ENCODE results near the gene RUNDC3A.
A peak's percentile ranks its signal among the peaks of the same experiment; 100 is the strongest.
"Not testable (repeated sequence)": the region's sequence is repeated elsewhere in the genome, so short reads cannot be mapped to it uniquely, and the experiment has no call there.

Gene RUNDC3A

DNA sequence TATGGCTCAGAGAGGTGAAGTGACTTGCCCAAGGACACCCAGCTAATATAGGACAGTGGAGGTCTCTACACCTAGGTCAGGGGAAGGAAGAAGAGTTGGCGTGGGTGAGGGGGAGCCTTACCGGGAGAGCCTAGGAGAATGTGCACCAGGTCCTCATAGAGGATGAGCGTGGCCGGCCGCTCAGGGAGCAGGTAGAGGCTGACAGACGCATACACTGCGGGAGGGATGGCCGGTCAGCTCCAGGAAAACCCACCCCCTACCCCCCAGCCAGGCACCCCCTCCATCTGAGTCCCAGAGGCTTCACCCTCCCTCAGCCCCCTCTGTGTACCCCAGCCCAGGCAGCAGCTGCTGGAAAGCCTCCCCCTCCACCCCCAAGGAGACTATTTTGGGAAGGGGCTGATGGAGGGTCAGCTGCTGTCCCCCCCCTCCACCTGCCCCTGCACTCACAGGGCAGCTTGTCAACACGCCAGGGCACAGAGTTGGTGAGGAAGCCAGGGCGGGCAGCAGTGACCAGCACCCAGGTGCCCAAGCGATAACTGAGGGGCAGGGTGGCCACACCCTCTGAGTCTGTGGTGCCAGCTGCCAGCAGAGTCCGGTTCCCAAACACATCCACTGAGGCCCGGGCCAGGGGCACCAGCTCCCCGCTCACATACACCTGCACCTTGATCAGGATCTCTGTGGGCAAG, 51.2 kb downstream of the RUNDC3A start:
- Histone ChIP-seq H3K36me3 (ENCODE audit: control insufficient read depth, low read depth, low read length) (peaks cover 6% of the 10 kb centered on the region), H3K27ac (ENCODE audit: low read length) (no peak overlapping the region), H3K27me3 (ENCODE audit: control insufficient read depth, insufficient read depth, low read length) (peaks cover 7% of the 10 kb centered on the region), H3K4me3 (ENCODE audit: low read length) (no peak overlapping the region), H3K4me1 (ENCODE audit: control insufficient read depth, low read depth, low read length) (peaks cover 21% of the 10 kb centered on the region), H3K9ac (ENCODE audit: low read length) (no peak overlapping the region), H3K9me3 (ENCODE audit: control insufficient read depth, low read depth, low read length) (no peaks in the 10 kb centered on the region)

DNA sequence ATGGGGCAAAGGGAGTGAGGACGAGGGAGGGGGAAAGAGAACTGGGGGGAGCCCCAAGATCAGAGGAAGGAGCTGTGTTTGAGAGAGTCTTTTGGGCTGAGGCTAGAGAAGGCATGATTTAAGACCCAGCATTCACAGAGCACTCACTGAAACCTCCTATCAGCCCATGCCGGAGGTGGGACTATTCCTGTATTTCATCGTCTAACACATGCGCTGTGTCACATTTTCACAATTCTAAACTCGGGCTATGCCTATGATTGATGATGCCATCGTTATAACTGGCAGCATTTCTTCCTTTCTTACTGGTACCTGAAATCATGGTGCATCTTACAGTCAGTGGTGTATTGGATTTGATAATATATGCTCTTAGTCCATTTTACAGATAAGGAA, 51.7 kb downstream of the RUNDC3A start:
- H3K27ac ChIP-seq (ENCODE audit: low read length), result no peak overlapping the region
- no peak overlapping the region for H3K9ac ChIP-seq (ENCODE audit: low read length)
- peaks cover 21% of the 10 kb centered on the region for H3K4me1 ChIP-seq (ENCODE audit: control insufficient read depth, low read depth, low read length)
- H3K4me3 ChIP-seq (ENCODE audit: low read length), result peak overlapping the region; percentile 19
- H3K9me3 ChIP-seq (ENCODE audit: control insufficient read depth, low read depth, low read length), result no peaks in the 10 kb centered on the region
- H3K27me3 ChIP-seq (ENCODE audit: control insufficient read depth, insufficient read depth, low read length), result peaks cover 12% of the 10 kb centered on the region
- H3K36me3 ChIP-seq (ENCODE audit: control insufficient read depth, low read depth, low read length), result peaks cover 6% of the 10 kb centered on the region

DNA sequence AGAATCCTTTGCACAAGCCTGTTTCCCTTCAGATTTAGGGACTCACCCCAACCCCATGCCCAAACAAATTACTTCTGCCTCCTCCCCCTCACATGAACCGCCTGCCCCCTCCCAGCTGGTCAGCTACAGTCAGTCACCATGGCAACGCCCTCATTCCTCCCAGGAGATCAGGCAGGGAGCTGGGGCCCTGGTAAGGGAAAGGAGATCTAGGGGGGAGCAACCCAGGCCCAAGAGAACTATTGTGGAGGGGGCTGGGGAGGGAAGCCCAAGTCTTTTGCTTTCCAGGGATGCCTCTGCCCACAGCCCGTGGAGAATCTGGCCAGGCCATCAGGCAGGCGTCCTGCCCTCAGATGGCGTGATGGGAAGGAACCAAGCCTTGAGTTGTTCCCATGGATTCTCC, 52.4 kb downstream of the RUNDC3A start:
- no peak overlapping the region for H3K9ac ChIP-seq (ENCODE audit: low read length)
- H3K36me3 ChIP-seq (ENCODE audit: control insufficient read depth, low read depth, low read length), result peaks cover 6% of the 10 kb centered on the region
- no peak overlapping the region for H3K27ac ChIP-seq (ENCODE audit: low read length)
- H3K9me3 ChIP-seq (ENCODE audit: control insufficient read depth, low read depth, low read length), result no peaks in the 10 kb centered on the region
- peak overlapping the region; percentile 19 for H3K4me3 ChIP-seq (ENCODE audit: low read length)
- peaks cover 19% of the 10 kb centered on the region for H3K27me3 ChIP-seq (ENCODE audit: control insufficient read depth, insufficient read depth, low read length)
- H3K4me1 ChIP-seq (ENCODE audit: control insufficient read depth, low read depth, low read length), result peaks cover 21% of the 10 kb centered on the region

DNA sequence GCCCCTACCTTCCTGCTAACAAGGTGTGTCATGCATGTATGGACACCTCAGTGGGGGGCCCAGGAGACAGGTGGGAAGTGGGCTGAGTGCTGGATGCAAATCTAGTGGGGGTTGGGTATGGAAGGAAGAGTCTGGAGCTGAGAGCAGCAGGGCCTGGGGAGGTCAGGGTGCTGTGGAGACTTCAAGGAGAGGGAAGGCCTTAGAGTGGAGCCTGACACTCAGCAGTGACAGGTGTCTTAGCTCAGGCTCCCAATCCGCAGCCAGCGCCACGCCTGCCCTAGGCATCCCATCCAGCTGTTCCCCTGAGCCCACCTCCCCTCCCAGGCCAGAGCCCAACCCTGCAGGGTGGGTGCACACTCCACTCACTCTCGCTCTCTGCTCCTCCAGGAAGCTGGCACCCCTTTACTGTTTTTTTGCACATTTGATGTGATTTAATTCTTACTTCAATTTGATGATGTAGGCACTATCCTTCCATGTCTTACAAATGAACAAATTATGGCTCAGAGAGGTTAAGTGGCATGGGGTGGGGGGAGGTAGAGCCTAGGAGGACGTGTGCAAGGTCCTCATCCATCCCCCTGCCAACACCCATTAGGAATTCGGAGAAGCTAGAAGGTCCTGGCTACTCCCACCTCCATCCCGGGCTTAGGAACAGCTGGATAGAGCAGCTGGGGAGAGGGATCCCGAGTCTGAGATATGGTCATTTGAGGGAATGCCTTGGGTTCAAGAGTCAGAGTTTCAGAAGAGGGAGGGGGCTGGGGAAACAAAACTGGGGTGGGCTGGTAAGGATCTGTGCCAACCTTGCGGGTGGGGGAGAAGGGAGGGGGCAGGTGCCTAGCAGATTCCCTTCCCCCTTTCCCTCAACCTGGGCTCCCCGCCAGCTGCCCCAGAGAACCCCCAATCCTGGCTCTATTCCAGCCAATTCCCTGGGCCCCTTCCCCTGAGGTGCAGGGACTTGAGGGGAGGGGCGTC, 53.2 kb downstream of the RUNDC3A start:
- Histone ChIP-seq H3K4me3 (ENCODE audit: low read length) (peak overlapping the region; percentile 75), H3K27ac (ENCODE audit: low read length) (no peak overlapping the region), H3K9ac (ENCODE audit: low read length) (no peak overlapping the region), H3K4me1 (ENCODE audit: control insufficient read depth, low read depth, low read length) (peaks cover 21% of the 10 kb centered on the region), H3K36me3 (ENCODE audit: control insufficient read depth, low read depth, low read length) (peaks cover 6% of the 10 kb centered on the region), H3K9me3 (ENCODE audit: control insufficient read depth, low read depth, low read length) (no peaks in the 10 kb centered on the region), H3K27me3 (ENCODE audit: control insufficient read depth, insufficient read depth, low read length) (peaks cover 21% of the 10 kb centered on the region)

DNA sequence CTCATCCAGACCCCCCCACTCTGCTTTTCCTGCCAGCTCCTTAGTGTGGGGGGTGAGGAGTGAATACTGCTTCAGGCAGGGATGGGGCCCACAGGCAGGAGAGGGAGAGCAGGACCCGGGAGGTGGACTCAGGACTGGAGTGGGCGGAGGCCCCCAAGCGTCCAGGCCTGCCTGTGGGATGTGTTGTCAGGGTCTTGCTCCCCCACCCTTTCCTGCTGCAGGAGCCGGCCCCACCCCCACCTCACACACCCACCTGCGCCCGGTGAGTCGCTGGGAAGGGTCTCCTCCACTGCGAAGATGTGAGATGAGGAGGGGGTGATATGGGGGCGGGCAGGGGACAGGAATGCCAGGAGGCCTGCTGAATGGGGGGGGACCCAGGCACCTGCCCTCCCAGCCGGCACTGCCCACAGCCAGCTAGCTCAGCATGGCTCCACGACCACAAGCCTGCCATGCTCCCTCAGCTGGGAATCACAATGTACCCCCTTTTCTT, 54.1 kb downstream of the RUNDC3A start:
- H3K4me3 ChIP-seq (ENCODE audit: low read length), result peak overlapping the region; percentile 75
- no peak overlapping the region for H3K27ac ChIP-seq (ENCODE audit: low read length)
- H3K27me3 ChIP-seq (ENCODE audit: control insufficient read depth, insufficient read depth, low read length), result peaks cover 21% of the 10 kb centered on the region
- no peaks in the 10 kb centered on the region for H3K9me3 ChIP-seq (ENCODE audit: control insufficient read depth, low read depth, low read length)
- H3K9ac ChIP-seq (ENCODE audit: low read length), result peak overlapping the region; percentile 69
- peaks cover 21% of the 10 kb centered on the region for H3K4me1 ChIP-seq (ENCODE audit: control insufficient read depth, low read depth, low read length)
- peaks cover 6% of the 10 kb centered on the region for H3K36me3 ChIP-seq (ENCODE audit: control insufficient read depth, low read depth, low read length)

DNA sequence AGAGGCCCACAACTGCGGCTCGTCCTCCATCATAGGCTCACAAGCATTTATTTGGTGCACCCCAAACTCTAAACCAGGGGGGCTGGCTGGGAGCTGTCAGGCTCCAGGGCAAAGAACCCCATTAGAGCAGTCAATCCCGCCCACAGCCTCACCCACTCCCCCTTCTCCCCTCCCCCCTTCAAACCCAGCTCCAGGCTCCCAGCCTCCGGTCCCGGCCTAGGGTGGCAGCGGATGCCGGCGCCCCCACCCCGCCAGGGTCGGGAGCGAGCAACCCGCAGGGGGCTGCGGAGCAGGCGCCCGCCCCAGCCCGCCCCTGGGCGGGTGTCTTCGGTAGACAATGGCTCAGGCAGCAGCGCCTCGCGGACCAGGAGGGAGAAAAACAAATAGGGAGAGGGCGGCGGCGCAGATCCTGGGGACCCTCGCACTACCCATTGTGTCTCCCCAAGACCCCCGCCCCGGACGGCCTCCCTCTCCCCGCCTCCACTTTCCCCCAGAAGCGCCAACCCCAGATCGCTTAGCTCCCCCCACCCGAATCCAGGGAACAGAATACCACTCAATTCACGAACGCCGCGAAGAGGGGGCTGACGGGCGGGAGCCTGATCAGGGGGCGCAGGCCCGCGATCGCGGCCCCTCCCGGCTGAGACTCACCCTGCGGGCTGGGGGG, 54.7 kb downstream of the RUNDC3A start:
- H3K4me3 ChIP-seq (ENCODE audit: low read length), result peak overlapping the region; percentile 75
- no peaks in the 10 kb centered on the region for H3K9me3 ChIP-seq (ENCODE audit: control insufficient read depth, low read depth, low read length)
- peaks cover 21% of the 10 kb centered on the region for H3K4me1 ChIP-seq (ENCODE audit: control insufficient read depth, low read depth, low read length)
- H3K27ac ChIP-seq (ENCODE audit: low read length), result no peak overlapping the region
- peaks cover 6% of the 10 kb centered on the region for H3K36me3 ChIP-seq (ENCODE audit: control insufficient read depth, low read depth, low read length)
- peak overlapping the region; percentile 69 for H3K9ac ChIP-seq (ENCODE audit: low read length)
- H3K27me3 ChIP-seq (ENCODE audit: control insufficient read depth, insufficient read depth, low read length), result peaks cover 21% of the 10 kb centered on the region

DNA sequence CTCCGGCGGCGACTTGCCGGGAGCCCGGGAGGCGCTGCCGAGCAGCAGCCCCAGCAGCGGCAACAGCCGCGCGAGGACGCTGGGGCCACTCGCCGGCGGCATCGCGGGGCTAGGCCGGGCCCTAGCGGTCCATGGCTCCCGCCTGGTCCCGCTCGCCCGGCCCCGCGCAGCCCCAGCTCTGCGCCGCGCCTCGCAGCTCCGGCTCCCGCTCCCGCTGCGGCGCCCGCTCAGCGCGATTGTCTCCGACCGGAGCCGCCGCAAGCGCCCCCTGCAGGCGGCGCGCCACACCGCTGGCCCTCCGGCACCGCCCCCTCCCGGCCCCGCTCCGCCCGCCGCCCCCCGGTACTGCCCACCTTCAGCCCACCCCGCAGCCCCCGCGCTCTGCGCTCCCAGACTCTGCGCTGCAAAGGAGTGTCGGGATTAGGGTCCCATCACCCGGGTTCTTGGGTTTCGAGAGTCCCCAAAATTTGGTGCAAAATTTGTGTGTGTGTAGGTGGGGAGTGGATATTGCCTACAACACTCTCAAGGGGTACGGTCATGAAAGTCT, 55.3 kb downstream of the RUNDC3A start, which contains the start of gene FAM171A2:
Gene FAM171A2 (minus strand): TSS at position 241 of the 547 bp plus-strand sequence. CDS start 139 bp downstream, at position 102.
- Histone ChIP-seq H3K9me3 (ENCODE audit: control insufficient read depth, low read depth, low read length) (no peaks in the 10 kb centered on the region), H3K27ac (ENCODE audit: low read length) (no peak within 1 kb of the TSS), H3K4me1 (ENCODE audit: control insufficient read depth, low read depth, low read length) (peaks cover 21% of the 10 kb centered on the region), H3K4me3 (ENCODE audit: low read length) (peak within 1 kb of the TSS; percentile 75), H3K36me3 (ENCODE audit: control insufficient read depth, low read depth, low read length) (peaks cover 6% of the 10 kb centered on the region), H3K27me3 (ENCODE audit: control insufficient read depth, insufficient read depth, low read length) (peaks cover 21% of the 10 kb centered on the region), H3K9ac (ENCODE audit: low read length) (peak within 1 kb of the TSS; percentile 69)

DNA sequence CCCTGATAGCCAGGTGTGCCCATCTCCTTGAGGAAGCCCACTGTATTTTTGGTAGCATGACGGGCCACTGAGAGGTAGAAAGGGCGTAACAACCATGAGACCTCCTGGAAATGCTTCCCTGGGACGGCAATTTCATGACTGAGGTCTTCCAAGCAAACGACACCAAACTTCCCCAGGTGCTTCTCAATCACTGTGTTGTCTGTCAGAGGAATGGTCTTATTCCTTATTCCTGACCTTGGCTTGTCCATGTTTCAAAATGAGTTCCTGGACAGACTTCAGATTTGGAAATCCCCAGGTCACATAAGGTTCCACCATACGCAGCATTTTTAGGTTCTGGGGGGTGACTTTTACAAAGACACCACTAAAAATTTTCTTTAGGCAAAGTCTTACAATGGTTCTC, 56.6 kb downstream of the RUNDC3A start:
- H3K9ac ChIP-seq (ENCODE audit: low read length); H3K9me3 ChIP-seq (ENCODE audit: control insufficient read depth, low read depth, low read length); H3K27ac ChIP-seq (ENCODE audit: low read length); H3K4me3 ChIP-seq (ENCODE audit: low read length); H3K36me3 ChIP-seq (ENCODE audit: control insufficient read depth, low read depth, low read length): not testable (repeated sequence)
- Histone ChIP-seq H3K4me1 (ENCODE audit: control insufficient read depth, low read depth, low read length) (peaks cover 21% of the 10 kb centered on the region), H3K27me3 (ENCODE audit: control insufficient read depth, insufficient read depth, low read length) (peaks cover 21% of the 10 kb centered on the region)

DNA sequence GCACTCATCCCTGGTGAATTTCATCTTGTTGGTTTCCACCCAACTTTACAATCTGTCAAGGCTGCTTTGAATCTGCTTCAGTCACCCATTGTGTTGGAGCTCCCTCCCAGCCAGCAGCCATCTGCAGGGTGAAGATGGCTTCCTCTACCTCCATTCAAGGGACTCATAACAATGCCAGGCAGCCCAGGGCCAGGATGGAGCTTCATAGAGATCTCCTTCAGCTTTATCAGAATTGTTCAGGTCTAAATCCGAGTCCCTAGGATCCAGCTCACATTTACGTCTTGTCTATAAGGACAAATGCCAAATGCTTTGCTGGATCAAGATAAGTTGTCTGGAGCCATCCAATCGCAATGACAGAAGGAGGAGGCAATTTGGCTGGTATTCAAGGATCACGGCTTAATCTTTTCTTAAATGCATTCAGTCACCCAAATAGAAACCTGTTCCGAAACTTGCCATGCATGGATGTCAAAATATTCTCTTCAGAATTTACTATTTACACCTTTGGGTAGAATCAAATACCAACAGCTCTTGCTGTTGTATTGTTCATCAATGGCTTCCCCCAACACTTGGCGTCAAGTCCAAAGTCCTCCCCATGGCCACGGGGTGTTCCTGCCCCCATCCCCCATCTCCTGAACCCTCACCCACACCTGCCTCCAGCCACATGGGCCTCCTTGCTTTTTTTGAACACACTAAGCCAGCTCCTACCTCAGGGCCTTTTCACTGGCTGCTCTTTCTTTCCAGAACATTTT, 59.0 kb downstream of the RUNDC3A start:
- no peak overlapping the region for H3K27ac ChIP-seq (ENCODE audit: low read length)
- H3K36me3 ChIP-seq (ENCODE audit: control insufficient read depth, low read depth, low read length), result no peaks in the 10 kb centered on the region
- no peak overlapping the region for H3K4me3 ChIP-seq (ENCODE audit: low read length)
- no peaks in the 10 kb centered on the region for H3K4me1 ChIP-seq (ENCODE audit: control insufficient read depth, low read depth, low read length)
- H3K9me3 ChIP-seq (ENCODE audit: control insufficient read depth, low read depth, low read length), result no peaks in the 10 kb centered on the region
- H3K27me3 ChIP-seq (ENCODE audit: control insufficient read depth, insufficient read depth, low read length), result peaks cover 21% of the 10 kb centered on the region
- H3K9ac ChIP-seq (ENCODE audit: low read length), result no peak overlapping the region

Measured in iPS-18a (cell line).